HepG2 (cell line): ENCODE measurements around the gene PRMT2. TPM values are rescaled to one million over a fixed set of nuclear protein-coding genes. Genes with fewer than 3 reads are reported as not detected.

ENCODE experiments used
- ATAC-seq: fragments of 200-7000 bp; cut with Tn5 transposase; 3 replicates; pipeline ENCODE4 v1.9.1; 2020; ENCODE audit warnings: mild to moderate bottlenecking, moderate library complexity
- BruUV-seq: library from RNA; stranded (reverse); fragments of 400-500 nt; replicated peaks from 2 replicates; lab custom pipeline; 2021; lab: Mats Ljungman, UMichigan
- CTCF ChIA-PET: fragments of 300-600 bp; formaldehyde crosslinking; extraction: SDS; loops from one replicate; lab custom pipeline; 2021; ENCODE audit warnings: low total read pairs, inconsistent platforms, low intra/inter-chr PET ratio; lab: Yijun Ruan, JAX
- POLR2A ChIA-PET: fragments of 350-600 bp; sonication (Branson Sonifier 250); formaldehyde crosslinking; loops from one replicate; lab custom pipeline; 2020; ENCODE audit warnings: antibody characterized with exemption, inconsistent platforms; lab: Yijun Ruan, JAX
- DNase-seq: peaks from one replicate; pipeline ENCODE4 v3.0.0-alpha.2; 2015; ENCODE audit warnings: low spot score
- FAIRE-seq: peaks from 3 replicates; lab custom pipeline; 2011; peaks lifted over from hg19 to GRCh38; lab: Jason Lieb, UNC
- H2AFZ ChIP-seq: one replicate; pipeline ENCODE4 v1.6.1; 2011; ENCODE audit warnings: low read length, inconsistent platforms
- H3K27ac ChIP-seq: fragments of 300-600 bp; 3 replicates; pipeline ENCODE4 v1.8.0; 2011; ENCODE audit warnings: mixed run types, mild to moderate bottlenecking, mixed read lengths, low read length, inconsistent platforms; ENCODE audit not compliant: insufficient read depth; ENCODE audit errors: extremely low read length
- H3K27me3 ChIP-seq, 2 experiments: fragments of 200-600 bp in 1 of 2; 2 replicates in 1 of 2; 3 replicates in 1 of 2; pipeline versions ENCODE4 v1.6.0 to v1.8.0; 2011; ENCODE audit warnings: low read length in 2 of 2, mild to moderate bottlenecking in 2 of 2, moderate library complexity in 2 of 2, inconsistent platforms in 1 of 2; ENCODE audit not compliant: insufficient read depth in 2 of 2, control insufficient read depth in 1 of 2
- H3K36me3 ChIP-seq, 2 experiments: fragments of 200-600 bp in 1 of 2; replicated peaks in 1 of 2; 2 replicates in 1 of 2; 3 replicates in 1 of 2; pipeline versions ENCODE4 v1.5.1 to v1.8.0; 2011; ENCODE audit warnings: low read length in 2 of 2, inconsistent platforms in 1 of 2; ENCODE audit not compliant: insufficient read depth in 2 of 2, control insufficient read depth in 1 of 2
- H3K4me1 ChIP-seq: 2 replicates; pipeline ENCODE4 v1.5.1; 2012; ENCODE audit warnings: low read length, inconsistent platforms; ENCODE audit not compliant: insufficient read depth
- H3K4me2 ChIP-seq: 2 replicates; pipeline ENCODE4 v1.6.0; 2011; ENCODE audit warnings: low read depth, low read length, inconsistent platforms
- H3K4me3 ChIP-seq, 3 experiments: fragments of 200-600 bp in 1 of 3; sonication (generic), shearing (Covaris generic) in 1 of 3; replicated peaks in 1 of 3; 2 replicates each; pipeline ENCODE4 v1.5.1; 2011 to 2016; ENCODE audit warnings: low read length in 3 of 3, inconsistent platforms in 2 of 3, low read depth in 2 of 3, mild to moderate bottlenecking in 2 of 3, control low read depth in 1 of 3, mixed read lengths in 1 of 3; ENCODE audit not compliant: insufficient read depth in 1 of 3
- H3K79me2 ChIP-seq: one replicate; pipeline ENCODE4 v1.6.1; 2011; ENCODE audit warnings: low read length, inconsistent platforms; ENCODE audit not compliant: insufficient read depth
- H3K9ac ChIP-seq: 2 replicates; pipeline ENCODE4 v1.6.0; 2011; ENCODE audit warnings: mild to moderate bottlenecking, low read depth, low read length, inconsistent platforms; ENCODE audit not compliant: insufficient read depth
- H3K9me3 ChIP-seq: 2 replicates; pipeline ENCODE4 v1.5.1; 2012; ENCODE audit warnings: mild to moderate bottlenecking, low read length
- H4K20me1 ChIP-seq: 2 replicates; pipeline ENCODE4 v1.6.0; 2011; ENCODE audit warnings: inconsistent platforms, mild to moderate bottlenecking, low read length, moderate library complexity; ENCODE audit not compliant: insufficient read depth
- BORCS8-MEF2B ChIP-seq: sonication (generic); formaldehyde crosslinking; IDR thresholded peaks from 2 replicates; pipeline ENCODE4 v1.8.0; 2022; ENCODE audit warnings: mild to moderate bottlenecking, missing genetic modification reagents
- GABPB1 ChIP-seq: IDR thresholded peaks from 2 replicates; pipeline ENCODE4 v1.6.1; 2016; ENCODE audit warnings: mild to moderate bottlenecking, missing genetic modification reagents, moderate library complexity, missing compliant biosample characterization
- MEF2D ChIP-seq: sonication (generic); formaldehyde crosslinking; IDR thresholded peaks from 2 replicates; pipeline ENCODE4 v1.5.1; 2020; ENCODE audit warnings: mild to moderate bottlenecking, missing genetic modification reagents
- PITX1 ChIP-seq: sonication (generic); formaldehyde crosslinking; IDR thresholded peaks from 2 replicates; pipeline ENCODE4 v1.5.1; 2020; ENCODE audit warnings: mild to moderate bottlenecking, missing genetic modification reagents
- RAD21 ChIP-seq: fragments of 450-650 bp; formaldehyde crosslinking; IDR thresholded peaks from 2 replicates; pipeline ENCODE4 v1.5.0; 2020; ENCODE audit warnings: mild to moderate bottlenecking
- SETDB1 ChIP-seq: sonication (generic); formaldehyde crosslinking; IDR thresholded peaks from 2 replicates; pipeline ENCODE4 v1.5.1; 2020; ENCODE audit warnings: missing genetic modification reagents, mild to moderate bottlenecking, borderline replicate concordance
- SRY ChIP-seq: sonication (generic); formaldehyde crosslinking; IDR thresholded peaks from 2 replicates; pipeline ENCODE4 v1.8.0; 2022; ENCODE audit warnings: mild to moderate bottlenecking, missing genetic modification reagents
- THAP11 ChIP-seq: IDR thresholded peaks from 2 replicates; pipeline ENCODE4 v1.6.1; 2016; ENCODE audit warnings: missing biosample characterization, missing genetic modification reagents
- ZBED4 ChIP-seq: sonication (generic); formaldehyde crosslinking; IDR thresholded peaks from 2 replicates; pipeline ENCODE4 v1.4.0; 2020; ENCODE audit warnings: missing genetic modification reagents, borderline replicate concordance
- ZNF362 ChIP-seq: sonication (generic); formaldehyde crosslinking; IDR thresholded peaks from 2 replicates; pipeline ENCODE4 v1.4.0; 2020; ENCODE audit warnings: missing genetic modification reagents, mild to moderate bottlenecking, borderline replicate concordance
- ZNF761 ChIP-seq: sonication (generic); formaldehyde crosslinking; conservative IDR thresholded peaks from 2 replicates; pipeline ENCODE4 v1.4.0; 2020; ENCODE audit warnings: mild to moderate bottlenecking, missing genetic modification reagents
- ZNF772 ChIP-seq: sonication (generic); formaldehyde crosslinking; IDR thresholded peaks from 2 replicates; pipeline ENCODE4 v1.5.0; 2020; ENCODE audit warnings: mild to moderate bottlenecking, missing genetic modification reagents
- WGBS: methylation state at CpG from one replicate; pipeline ENCODE4 v1.1.6; 2017; ENCODE audit warnings: low lambda C conversion rate; 5-methylcytosine and 5-hydroxymethylcytosine counted together
- in situ Hi-C: cut with HindIII; loops from 2 replicates; pipeline ENCODE4 v1.10.0; 2017; ENCODE audit warnings: low pct_unique_long_range_greater_than_20kb; ENCODE audit not compliant: extremely low pct_ligation_motif_present
- intact Hi-C: fragments of 100-400 bp; cut with micrococcal nuclease; formaldehyde crosslinking; loops from one replicate; pipeline ENCODE4 v1.10.0; 2022; ENCODE audit not compliant: unreplicated experiment
- polyA plus RNA-seq, 8 experiments: library from polyadenylated mRNA; depleted of rRNA in 3 of 8; stranded (reverse) in 7 of 8; unstranded in 1 of 8; fragments of >200 nt; fragmentation: Illumina TruSeq in 4 of 8; extraction: Trizol in 4 of 8; gene quantifications; 2 replicates each; pipeline versions ENCODE4 v1.2.1 to v1.2.3, GENCODE V29; 2011 to 2016; ENCODE audit warnings: low read depth in 4 of 8, missing spikeins in 1 of 8, mixed read lengths in 1 of 8; ENCODE audit not compliant: insufficient read depth in 1 of 8
- total RNA-seq, 5 experiments: library from RNA; depleted of rRNA; stranded (reverse); fragments of >200 nt; fragmentation: Illumina TruSeq; extraction: Trizol; gene quantifications; 2 replicates each; pipeline ENCODE4 v1.2.3, GENCODE V29; 2016; ENCODE audit warnings: low read depth in 1 of 5
- TF ChIP-seq, protein P1 (sequence below): sonication (generic); formaldehyde crosslinking; IDR thresholded peaks from 2 replicates; pipeline ENCODE4 v1.8.1; 2023; ENCODE audit warnings: mild to moderate bottlenecking, inconsistent platforms, moderate library complexity, missing genetic modification reagents, borderline replicate concordance
- TF ChIP-seq, protein P2 (sequence below): sonication (generic); formaldehyde crosslinking; IDR thresholded peaks from 2 replicates; pipeline ENCODE4 v1.4.0; 2020; ENCODE audit warnings: mild to moderate bottlenecking, low read depth, missing genetic modification reagents
- TF ChIP-seq, protein P3 (sequence below), 2 experiments: fragments of 450-650 bp in 1 of 2; sonication (generic) in 1 of 2; formaldehyde crosslinking; IDR thresholded peaks; 2 replicates each; pipeline versions ENCODE4 v1.5.0 to v1.8.0; 2020 to 2022; ENCODE audit warnings: mild to moderate bottlenecking in 1 of 2, missing genetic modification reagents in 1 of 2

The PRMT2 gene
- total and polyA plus RNA-seq, 2 of the 13 experiments (the other 11 are each of a cell fraction or from before 2014, with no cell fraction given): 54.4 to 78.8 TPM

DNA sequence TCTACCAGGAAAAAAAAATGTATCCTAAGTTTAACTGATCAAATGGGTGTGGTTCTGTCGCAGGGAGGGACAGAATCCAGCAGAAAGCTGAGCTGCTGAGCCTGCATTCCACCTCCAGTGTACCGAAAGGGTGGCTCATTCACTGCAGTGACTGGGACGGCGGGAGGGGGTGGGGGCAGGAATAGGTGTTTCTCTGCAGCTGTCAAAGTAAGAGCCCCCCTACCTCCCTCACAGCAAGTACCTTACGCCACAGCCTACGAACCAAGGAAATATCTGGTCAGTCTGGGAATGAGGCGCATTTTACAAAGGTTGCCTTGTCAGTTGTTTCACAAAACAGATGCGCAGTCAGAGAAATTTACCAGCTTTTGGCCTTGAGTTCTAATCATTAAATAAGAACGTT is 32.2 kb upstream of the PRMT2 start:
- TF ChIP-seq ZNF761 (CRISPR knock-in tag) (no peak), ZNF772 (CRISPR knock-in tag) (no peak), ZNF362 (CRISPR knock-in tag) (no peak), GABPB1 (CRISPR knock-in tag) (no peak), SETDB1 (CRISPR knock-in tag) (no peak), MEF2D (CRISPR knock-in tag) (no peak), PITX1 (CRISPR knock-in tag) (no peak), SRY (CRISPR knock-in tag) (no peak), ZBED4 (CRISPR knock-in tag) (no peak), THAP11 (CRISPR knock-in tag) (no peak), BORCS8-MEF2B (no peak), RAD21 (no peak)
- TF ChIP-seq, protein P1, sequence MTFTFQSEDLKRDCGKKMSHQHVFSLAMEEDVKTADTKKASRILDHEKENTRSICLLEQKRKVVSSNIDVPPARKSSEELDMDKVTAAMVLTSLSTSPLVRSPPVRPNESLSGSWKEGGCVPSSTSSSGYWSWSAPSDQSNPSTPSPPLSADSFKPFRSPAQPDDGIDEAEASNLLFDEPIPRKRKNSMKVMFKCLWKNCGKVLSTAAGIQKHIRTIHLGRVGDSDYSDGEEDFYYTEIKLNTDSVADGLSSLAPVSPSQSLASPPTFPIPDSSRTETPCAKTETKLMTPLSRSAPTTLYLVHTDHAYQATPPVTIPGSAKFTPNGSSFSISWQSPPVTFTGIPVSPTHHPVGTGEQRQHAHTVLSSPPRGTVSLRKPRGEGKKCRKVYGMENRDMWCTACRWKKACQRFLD (CRISPR knock-in tag): no peak
- TF ChIP-seq, protein P2, sequence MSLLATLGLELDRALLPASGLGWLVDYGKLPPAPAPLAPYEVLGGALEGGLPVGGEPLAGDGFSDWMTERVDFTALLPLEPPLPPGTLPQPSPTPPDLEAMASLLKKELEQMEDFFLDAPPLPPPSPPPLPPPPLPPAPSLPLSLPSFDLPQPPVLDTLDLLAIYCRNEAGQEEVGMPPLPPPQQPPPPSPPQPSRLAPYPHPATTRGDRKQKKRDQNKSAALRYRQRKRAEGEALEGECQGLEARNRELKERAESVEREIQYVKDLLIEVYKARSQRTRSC (CRISPR knock-in tag): no peak
- TF ChIP-seq, protein P3, sequence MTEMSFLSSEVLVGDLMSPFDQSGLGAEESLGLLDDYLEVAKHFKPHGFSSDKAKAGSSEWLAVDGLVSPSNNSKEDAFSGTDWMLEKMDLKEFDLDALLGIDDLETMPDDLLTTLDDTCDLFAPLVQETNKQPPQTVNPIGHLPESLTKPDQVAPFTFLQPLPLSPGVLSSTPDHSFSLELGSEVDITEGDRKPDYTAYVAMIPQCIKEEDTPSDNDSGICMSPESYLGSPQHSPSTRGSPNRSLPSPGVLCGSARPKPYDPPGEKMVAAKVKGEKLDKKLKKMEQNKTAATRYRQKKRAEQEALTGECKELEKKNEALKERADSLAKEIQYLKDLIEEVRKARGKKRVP (CRISPR knock-in tag; IDR thresholded peaks at IDR 0.05): no peak
- TF ChIP-seq, all 625 proteins: peak for 0
- Histone ChIP-seq H3K4me3 (no peak overlapping the region), H3K27ac (no peak overlapping the region), H3K36me3 (no peaks in the 10 kb centered on the region), H4K20me1 (no peaks in the 10 kb centered on the region), H3K79me2 (no peaks in the 10 kb centered on the region), H2AFZ (no peak overlapping the region), H3K4me2 (no peak overlapping the region), H3K27me3 (peaks cover 0 to 27% of the 10 kb centered on the region in 2 experiments; a peak in 3 of 5 replicates), H3K9ac (no peak overlapping the region), H3K9me3 (no peaks in the 10 kb centered on the region), H3K4me1 (peaks cover 45% of the 10 kb centered on the region)
- CTCF ChIA-PET: no interaction called here
- in situ Hi-C loops: no loop called here
- WGBS: 20% methylated on average over 9 of the region's 9 CpGs
- POLR2A ChIA-PET: interaction anchor here (0.8 kb wide), 1 partner anchor 19 kb away, joined by 3 read pairs; no protein-coding TSS in a partner anchor
- ATAC-seq (no peak), FAIRE-seq (no peak), DNase-seq (no peak)
- intact Hi-C loops: no loop called here
- BruUV-seq: no TSS peak
